Fibroblast of villous mesenchyme (primary cell): ENCODE data around the gene APOA1. TPM values are rescaled to one million over a fixed set of nuclear protein-coding genes. Genes with fewer than 3 reads are reported as not detected.

Experiments
- DNase-seq: peaks from one replicate; pipeline ENCODE4 v3.0.0-alpha.2; 2010; ENCODE audit warnings: low read depth
- H3K4me3 ChIP-seq: 2 replicates; pipeline ENCODE4 v1.5.1; 2011; ENCODE audit warnings: low read depth, mild to moderate bottlenecking, low read length
- CTCF ChIP-seq: IDR thresholded peaks from 2 replicates; pipeline ENCODE4 v1.5.1; 2012; ENCODE audit warnings: low read depth, mild to moderate bottlenecking, low read length; ENCODE audit not compliant: insufficient read depth
- total RNA-seq: library from RNA; depleted of rRNA; stranded (reverse); fragments of >200 nt; gene quantifications from 2 replicates; pipeline ENCODE4 v1.2.3, GENCODE V29; 2012

The APOA1 gene
- total RNA-seq, 1 donor, result not detected

- no peak overlapping the region for H3K4me3 ChIP-seq
- no peak for DNase-seq
- TF ChIP-seq CTCF, result no peak
Measured at GRCh38 chr11:116814502-116814901, 22.9 kb downstream of the APOA1 start.

DNA sequence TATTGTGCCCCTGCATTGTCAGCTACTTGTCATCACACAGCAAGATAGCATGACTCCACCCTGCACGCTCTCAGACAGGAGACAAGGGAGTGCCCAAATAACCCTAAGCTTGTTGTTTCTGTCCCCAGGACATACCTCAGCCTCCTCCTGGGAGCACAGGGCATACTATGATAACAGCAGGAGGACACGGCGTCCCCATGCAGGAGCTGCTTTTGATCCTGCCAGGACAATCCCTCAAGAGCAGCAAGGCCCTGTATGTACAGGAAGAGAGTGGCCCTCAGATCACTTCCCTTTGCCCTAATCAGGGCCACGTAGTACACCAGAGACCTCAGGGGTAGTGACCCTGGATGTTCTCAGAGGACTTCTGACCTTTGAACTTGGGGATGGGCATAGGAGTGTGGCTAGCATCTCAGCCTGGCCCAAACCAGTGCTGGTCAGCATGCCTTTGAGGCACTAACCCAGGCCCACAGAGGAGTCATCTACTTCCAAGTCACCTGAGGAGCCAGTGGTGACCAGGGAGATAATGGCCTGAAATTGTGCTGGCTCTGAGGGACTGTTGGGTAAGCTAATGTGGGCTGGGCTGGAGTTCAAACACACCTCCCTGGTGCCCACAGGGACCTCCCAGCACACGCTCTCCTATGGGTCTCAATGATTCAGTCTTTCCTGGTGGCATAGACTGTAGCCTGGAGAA is 23.5 kb downstream of the APOA1 start:
- H3K4me3 ChIP-seq, result no peak overlapping the region
- no peak for DNase-seq
- no peak for TF ChIP-seq CTCF

- no peak for DNase-seq
Measured at GRCh38 chr11:116813170-116813569, 24.3 kb downstream of the APOA1 start.

GRCh38 chr11:116812109-116812508 is 25.3 kb downstream of the APOA1 start:
- no peak overlapping the region for H3K4me3 ChIP-seq
- TF ChIP-seq CTCF, result no peak
- no peak for DNase-seq

More at GRCh38 chr11:116813170-116813569, 24.3 kb downstream of the APOA1 start:
- TF ChIP-seq CTCF, result no peak
- H3K4me3 ChIP-seq, result no peak overlapping the region

DNA sequence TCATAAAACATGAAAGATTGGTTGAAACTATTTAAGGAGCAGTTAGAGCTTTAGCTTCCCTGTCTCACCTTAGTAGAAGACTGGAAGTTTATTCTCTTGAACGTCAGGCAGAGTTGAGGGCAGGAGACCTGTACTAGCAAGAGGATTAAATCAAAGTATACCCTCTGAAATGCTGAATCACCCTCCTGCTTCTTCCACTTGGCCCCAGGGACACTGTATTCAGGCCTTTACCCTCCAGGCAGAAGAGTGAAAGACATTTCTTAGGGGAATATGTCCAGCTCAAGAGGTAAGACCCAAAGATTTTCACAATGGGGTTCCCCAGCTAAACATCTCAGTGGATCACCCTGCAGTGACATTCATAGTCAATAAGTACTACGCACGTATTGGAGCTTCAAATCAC is 26.2 kb downstream of the APOA1 start:
- no peak for TF ChIP-seq CTCF
- DNase-seq, result no peak
- no peak overlapping the region for H3K4me3 ChIP-seq

DNA sequence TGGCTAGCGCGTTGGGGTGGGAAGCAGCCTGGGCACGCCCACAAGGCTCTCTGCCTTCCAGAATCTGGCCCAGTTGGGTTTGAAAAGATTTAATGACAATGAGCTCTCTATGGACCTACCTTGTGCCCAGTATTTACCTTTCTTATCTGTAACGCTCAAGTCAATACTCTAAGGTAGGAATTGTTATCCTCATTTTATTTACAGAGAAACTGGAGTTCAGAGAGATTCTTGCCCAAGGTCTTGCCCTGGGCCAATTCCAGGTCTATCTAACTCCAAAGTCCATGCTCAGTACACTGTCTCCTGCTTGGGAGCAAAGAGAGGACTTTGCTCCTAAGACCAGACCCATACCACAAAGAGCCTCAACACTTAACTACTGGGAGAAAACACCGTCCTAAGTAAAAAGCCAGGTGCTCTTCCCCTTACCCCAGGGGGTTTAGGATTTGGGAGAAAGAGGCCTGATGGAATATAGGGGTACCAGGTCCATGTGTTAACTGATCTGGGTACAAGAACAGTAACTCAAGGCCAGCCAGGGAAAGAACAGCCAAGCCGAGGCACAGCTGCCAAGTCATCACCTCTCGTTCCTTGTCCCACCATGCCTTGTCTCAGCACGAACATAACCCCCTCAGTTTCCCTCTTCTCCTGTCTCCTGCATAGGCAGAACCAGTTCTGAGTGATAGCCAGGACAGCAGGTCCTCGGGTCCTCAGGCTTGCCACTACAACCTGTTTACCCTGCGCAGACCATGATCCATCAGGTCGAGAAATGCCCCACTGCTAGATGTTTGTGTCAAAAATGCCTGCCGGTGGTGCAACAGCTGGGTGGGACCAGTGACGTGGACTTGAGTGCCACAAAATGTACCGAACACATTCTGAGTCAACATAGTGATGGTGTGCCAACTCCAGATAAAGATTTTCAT is 28.9 kb downstream of the APOA1 start:
- peak; percentile 31 for DNase-seq
- no peak overlapping the region for H3K4me3 ChIP-seq
- TF ChIP-seq CTCF, result no peak
